Neural progenitor cell (in vitro differentiated cells): ENCODE results near the gene UGT1A1.

Source experiments
- EZH2 ChIP-seq: fragments of 200-600 bp; sonication (generic); IDR thresholded peaks from 2 replicates; pipeline ENCODE4 v1.6.1; 2017; ENCODE audit warnings: antibody characterized with exemption, mild to moderate bottlenecking, moderate library complexity
- EZH2phosphoT487 ChIP-seq: fragments of 200-600 bp; sonication (generic); IDR thresholded peaks from 2 replicates; pipeline ENCODE4 v1.6.1; 2017; ENCODE audit warnings: antibody characterized with exemption
- TF ChIP-seq, protein P1 (sequence below): fragments of 200-600 bp; sonication (generic); IDR thresholded peaks from 2 replicates; pipeline ENCODE4 v1.5.1; 2017; ENCODE audit warnings: antibody characterized with exemption, mild to moderate bottlenecking

- TF ChIP-seq, protein P1, sequence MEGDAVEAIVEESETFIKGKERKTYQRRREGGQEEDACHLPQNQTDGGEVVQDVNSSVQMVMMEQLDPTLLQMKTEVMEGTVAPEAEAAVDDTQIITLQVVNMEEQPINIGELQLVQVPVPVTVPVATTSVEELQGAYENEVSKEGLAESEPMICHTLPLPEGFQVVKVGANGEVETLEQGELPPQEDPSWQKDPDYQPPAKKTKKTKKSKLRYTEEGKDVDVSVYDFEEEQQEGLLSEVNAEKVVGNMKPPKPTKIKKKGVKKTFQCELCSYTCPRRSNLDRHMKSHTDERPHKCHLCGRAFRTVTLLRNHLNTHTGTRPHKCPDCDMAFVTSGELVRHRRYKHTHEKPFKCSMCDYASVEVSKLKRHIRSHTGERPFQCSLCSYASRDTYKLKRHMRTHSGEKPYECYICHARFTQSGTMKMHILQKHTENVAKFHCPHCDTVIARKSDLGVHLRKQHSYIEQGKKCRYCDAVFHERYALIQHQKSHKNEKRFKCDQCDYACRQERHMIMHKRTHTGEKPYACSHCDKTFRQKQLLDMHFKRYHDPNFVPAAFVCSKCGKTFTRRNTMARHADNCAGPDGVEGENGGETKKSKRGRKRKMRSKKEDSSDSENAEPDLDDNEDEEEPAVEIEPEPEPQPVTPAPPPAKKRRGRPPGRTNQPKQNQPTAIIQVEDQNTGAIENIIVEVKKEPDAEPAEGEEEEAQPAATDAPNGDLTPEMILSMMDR, result no peak
- no peak for TF ChIP-seq EZH2
- no peak for TF ChIP-seq EZH2phosphoT487
These were observed 56.7 kb downstream of the UGT1A1 start for GRCh38 chr2:233816771-233817170.
